ENCODE data around the gene SMIM5. TPM values are rescaled to one million over a fixed set of nuclear protein-coding genes. Genes with fewer than 3 reads are reported as not detected.

Gene SMIM5
- total RNA-seq, 1 donor from 2014 or later = not detected

DNA sequence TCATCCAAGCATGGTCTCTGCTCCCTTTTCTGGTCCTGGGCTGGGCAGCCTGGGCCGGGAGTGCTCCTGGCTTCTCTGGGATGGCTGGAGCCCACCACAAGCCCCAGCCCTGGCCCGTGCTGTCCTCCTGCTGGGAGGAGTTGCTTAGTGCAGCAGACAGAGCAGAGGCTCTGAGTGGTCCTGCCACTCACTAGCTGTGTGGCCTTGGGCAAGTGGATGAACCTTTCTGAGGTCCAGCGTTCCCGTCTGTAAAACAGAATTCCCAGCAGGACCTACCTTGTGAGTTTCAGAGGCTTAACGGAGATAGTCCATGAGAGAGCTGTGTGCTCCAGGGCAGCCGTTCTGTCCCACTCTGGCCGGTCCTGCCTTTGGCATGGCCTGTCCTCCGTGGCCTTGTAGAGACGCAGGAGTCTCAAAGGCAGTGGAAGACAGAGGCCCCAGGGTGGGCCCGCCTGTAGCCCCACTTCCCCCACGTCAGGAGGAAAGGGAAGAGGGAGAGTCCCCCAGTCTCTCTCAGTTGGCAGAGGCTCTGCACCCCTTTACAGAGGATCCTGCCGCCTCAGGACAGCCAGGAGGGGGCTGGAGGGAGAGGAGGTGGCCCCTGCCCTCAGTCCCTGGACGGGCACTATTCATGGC, 37.8 kb upstream of the SMIM5 start:
- Mint-ChIP-seq H3K9me3 (no peaks in the 10 kb centered on the region), H3K4me3 (no peak overlapping the region), H3K27me3 (ENCODE audit: insufficient read depth, low read depth) (peaks cover 8% of the 10 kb centered on the region), H3K27ac (no peak overlapping the region), H3K4me1 (peaks cover 4% of the 10 kb centered on the region), H3K36me3 (no peaks in the 10 kb centered on the region)
- H3F3A ChIP-seq (ENCODE audit: low read depth) = no peaks in the 10 kb centered on the region
- H3K27me3 ChIP-seq = peaks cover 2% of the 10 kb centered on the region
- DNase-seq (ENCODE audit: low spot score) = no peak
- no peak overlapping the region for H3K27ac ChIP-seq
- no peaks in the 10 kb centered on the region for H3K79me2 ChIP-seq (ENCODE audit: low read depth)
- no peaks in the 10 kb centered on the region for H4K20me1 ChIP-seq (ENCODE audit: low read depth)
- no peak overlapping the region for H3K4me3 ChIP-seq
- no peak for TF ChIP-seq EZH2phosphoT487 (IDR thresholded peaks at IDR 0.05)
- no peak for TF ChIP-seq EZH2 (IDR thresholded peaks at IDR 0.05)
- TF ChIP-seq, protein P1, sequence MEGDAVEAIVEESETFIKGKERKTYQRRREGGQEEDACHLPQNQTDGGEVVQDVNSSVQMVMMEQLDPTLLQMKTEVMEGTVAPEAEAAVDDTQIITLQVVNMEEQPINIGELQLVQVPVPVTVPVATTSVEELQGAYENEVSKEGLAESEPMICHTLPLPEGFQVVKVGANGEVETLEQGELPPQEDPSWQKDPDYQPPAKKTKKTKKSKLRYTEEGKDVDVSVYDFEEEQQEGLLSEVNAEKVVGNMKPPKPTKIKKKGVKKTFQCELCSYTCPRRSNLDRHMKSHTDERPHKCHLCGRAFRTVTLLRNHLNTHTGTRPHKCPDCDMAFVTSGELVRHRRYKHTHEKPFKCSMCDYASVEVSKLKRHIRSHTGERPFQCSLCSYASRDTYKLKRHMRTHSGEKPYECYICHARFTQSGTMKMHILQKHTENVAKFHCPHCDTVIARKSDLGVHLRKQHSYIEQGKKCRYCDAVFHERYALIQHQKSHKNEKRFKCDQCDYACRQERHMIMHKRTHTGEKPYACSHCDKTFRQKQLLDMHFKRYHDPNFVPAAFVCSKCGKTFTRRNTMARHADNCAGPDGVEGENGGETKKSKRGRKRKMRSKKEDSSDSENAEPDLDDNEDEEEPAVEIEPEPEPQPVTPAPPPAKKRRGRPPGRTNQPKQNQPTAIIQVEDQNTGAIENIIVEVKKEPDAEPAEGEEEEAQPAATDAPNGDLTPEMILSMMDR (IDR thresholded peaks at IDR 0.05) = no peak
- H3K4me1 ChIP-seq = no peaks in the 10 kb centered on the region
- H3K4me2 ChIP-seq = no peak overlapping the region
- H3K9me3 ChIP-seq (ENCODE audit: low read depth) = no peaks in the 10 kb centered on the region
- H2AFZ ChIP-seq (replicated peaks) = no peak overlapping the region
- H3K36me3 ChIP-seq = no peaks in the 10 kb centered on the region
- H3K9ac ChIP-seq = no peak overlapping the region

DNA sequence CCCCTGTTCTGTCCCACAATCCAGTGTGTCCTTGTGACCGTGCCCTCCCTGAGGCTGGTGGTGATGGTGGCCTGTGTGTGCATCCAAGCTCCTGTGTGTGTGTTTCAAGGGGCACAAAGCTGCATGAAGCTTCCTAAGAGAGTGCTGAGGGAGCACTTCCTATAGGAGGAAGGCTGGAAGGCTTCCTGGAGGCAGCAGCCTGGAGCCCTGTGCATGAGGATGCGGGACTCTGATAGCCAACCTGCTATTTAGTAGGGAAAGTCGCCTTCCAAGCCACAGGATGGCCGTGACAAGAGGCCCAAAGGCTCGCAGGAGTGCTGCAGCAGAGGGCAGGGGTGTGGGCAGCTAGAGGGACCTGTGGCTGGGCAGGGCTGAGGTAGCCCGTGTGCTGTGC, 37.3 kb upstream of the SMIM5 start:
- peaks cover 5% of the 10 kb centered on the region for H3K27me3 Mint-ChIP-seq (ENCODE audit: insufficient read depth, low read depth)
- Histone ChIP-seq H3K79me2 (ENCODE audit: low read depth) (no peaks in the 10 kb centered on the region), H3K4me3 (no peak overlapping the region), H3K9ac (no peak overlapping the region), H3F3A (ENCODE audit: low read depth) (no peaks in the 10 kb centered on the region), H3K36me3 (no peaks in the 10 kb centered on the region), H3K4me1 (no peaks in the 10 kb centered on the region), H3K27me3 (no peaks in the 10 kb centered on the region), H3K27ac (no peak overlapping the region), H4K20me1 (ENCODE audit: low read depth) (no peaks in the 10 kb centered on the region), H2AFZ (replicated peaks) (no peak overlapping the region), H3K4me2 (no peak overlapping the region), H3K9me3 (ENCODE audit: low read depth) (no peaks in the 10 kb centered on the region)
- H3K4me1 Mint-ChIP-seq = peaks cover 2% of the 10 kb centered on the region
- H3K36me3 Mint-ChIP-seq = no peaks in the 10 kb centered on the region
- DNase-seq (ENCODE audit: low spot score) = no peak
- H3K9me3 Mint-ChIP-seq = no peaks in the 10 kb centered on the region
- no peak overlapping the region for H3K4me3 Mint-ChIP-seq
- H3K27ac Mint-ChIP-seq = no peak overlapping the region
- TF ChIP-seq, protein P1 (IDR thresholded peaks at IDR 0.05) = no peak
- TF ChIP-seq EZH2 (IDR thresholded peaks at IDR 0.05) (no peak), EZH2phosphoT487 (IDR thresholded peaks at IDR 0.05) (no peak)

DNA sequence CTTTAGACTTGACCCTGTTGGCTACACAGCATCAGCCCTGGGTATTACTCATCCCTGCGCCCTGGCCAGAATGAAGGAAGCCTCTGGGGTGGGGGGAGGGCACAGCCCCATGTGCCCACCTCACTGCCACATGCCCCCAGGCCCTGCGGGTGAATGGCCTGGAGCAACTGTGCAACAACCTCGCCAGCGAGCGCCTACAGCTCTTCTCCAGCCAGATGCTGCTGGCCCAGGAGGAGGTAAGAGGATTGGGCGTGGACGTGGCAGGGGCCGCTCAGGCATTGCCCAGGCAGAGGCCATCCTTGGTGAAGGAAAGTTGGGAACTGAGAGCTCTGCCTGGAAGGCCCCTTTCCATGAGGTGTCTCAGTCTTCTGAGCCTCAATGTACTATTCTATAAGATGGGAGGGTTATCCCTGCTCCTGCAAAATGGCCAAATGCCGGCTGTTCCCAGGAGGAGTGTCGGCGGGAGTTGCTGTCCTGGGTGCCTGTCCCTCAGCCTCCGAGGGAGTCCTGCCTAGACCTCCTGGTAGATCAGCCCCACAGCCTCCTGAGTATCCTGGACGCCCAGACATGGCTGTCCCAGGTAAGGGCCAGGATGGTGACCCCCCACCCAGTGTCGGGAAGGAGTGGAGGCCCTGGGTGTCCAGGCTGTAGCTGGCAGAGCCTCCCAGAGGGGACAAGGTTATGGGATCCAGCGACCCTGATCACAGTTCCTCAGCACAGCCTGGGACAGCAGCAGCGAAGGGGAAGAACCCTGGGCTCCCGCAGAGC, 36.7 kb upstream of the SMIM5 start:
- Histone ChIP-seq H3K4me2 (no peak overlapping the region), H3K27me3 (no peaks in the 10 kb centered on the region), H3K27ac (no peak overlapping the region), H3K79me2 (ENCODE audit: low read depth) (no peaks in the 10 kb centered on the region), H3K9ac (no peak overlapping the region), H3K9me3 (ENCODE audit: low read depth) (no peaks in the 10 kb centered on the region), H2AFZ (replicated peaks) (no peak overlapping the region), H3F3A (ENCODE audit: low read depth) (no peaks in the 10 kb centered on the region), H3K4me3 (no peak overlapping the region), H4K20me1 (ENCODE audit: low read depth) (no peaks in the 10 kb centered on the region), H3K36me3 (no peaks in the 10 kb centered on the region), H3K4me1 (no peaks in the 10 kb centered on the region)
- TF ChIP-seq, protein P1 (IDR thresholded peaks at IDR 0.05) = no peak
- no peak for TF ChIP-seq EZH2phosphoT487 (IDR thresholded peaks at IDR 0.05)
- no peak for TF ChIP-seq EZH2 (IDR thresholded peaks at IDR 0.05)
- no peak overlapping the region for H3K27ac Mint-ChIP-seq
- DNase-seq (ENCODE audit: low spot score) = no peak
- peaks cover 3% of the 10 kb centered on the region for H3K27me3 Mint-ChIP-seq (ENCODE audit: insufficient read depth, low read depth)
- no peaks in the 10 kb centered on the region for H3K4me1 Mint-ChIP-seq
- no peaks in the 10 kb centered on the region for H3K36me3 Mint-ChIP-seq
- no peak overlapping the region for H3K4me3 Mint-ChIP-seq
- H3K9me3 Mint-ChIP-seq = no peaks in the 10 kb centered on the region

Measured in neural progenitor cell (in vitro differentiated cells).